ENCODE results near the gene VPS26C. TPM values are rescaled to one million over a fixed set of nuclear protein-coding genes. Genes with fewer than 3 reads are reported as not detected.

The VPS26C gene
- total and polyA plus RNA-seq, 2 of the 13 experiments (the other 11 are each of a cell fraction or from before 2014, with no cell fraction given): 30.3 to 39.7 TPM

GRCh38 chr21:37267269-37268185 is at the start of gene VPS26C (continued):
- TF ChIP-seq ZNF883 (CRISPR knock-in tag; IDR thresholded peaks at IDR 0.05; ENCODE audit: not compliant biosample characterization) (peak; percentile 62), TMF1 (CRISPR knock-in tag; IDR thresholded peaks at IDR 0.05; ENCODE audit: low read depth) (no peak), ZNF333 (CRISPR knock-in tag; IDR thresholded peaks at IDR 0.05; ENCODE audit: borderline replicate concordance) (no peak; the same call in 1 of the 2 replicates), MBD4 (IDR thresholded peaks at IDR 0.05; ENCODE audit: borderline replicate concordance, low read length) (no peak), ZSCAN5A (CRISPR knock-in tag; IDR thresholded peaks at IDR 0.05; ENCODE audit: borderline replicate concordance) (no peak; the same call in 1 of the 2 replicates), GPN1 (CRISPR knock-in tag; IDR thresholded peaks at IDR 0.05; ENCODE audit: borderline replicate concordance) (no peak), NRL (CRISPR knock-in tag; IDR thresholded peaks at IDR 0.05; ENCODE audit: borderline replicate concordance) (peak; percentile 86), ZNF503 (CRISPR knock-in tag; IDR thresholded peaks at IDR 0.05) (no peak), ZNF784 (CRISPR knock-in tag; IDR thresholded peaks at IDR 0.05; ENCODE audit: borderline replicate concordance) (peak; percentile 12; the same call in 1 of the 2 replicates), ZNF749 (CRISPR knock-in tag; IDR thresholded peaks at IDR 0.05; ENCODE audit: borderline replicate concordance) (peak; percentile 75; the same call in 1 of the 2 replicates), KAT7 (CRISPR knock-in tag; IDR thresholded peaks at IDR 0.05; ENCODE audit: borderline replicate concordance) (peak; percentile 39; the same call in 1 of the 2 replicates), MLX (CRISPR knock-in tag; IDR thresholded peaks at IDR 0.05) (peak; percentile 72), TEAD3 (CRISPR knock-in tag; optimal IDR thresholded peaks at IDR 0.05; ENCODE audit: borderline replicate concordance) (peak; percentile 51), FOXA1 (IDR thresholded peaks at IDR 0.05) (no peak), FOXA1 (CRISPR knock-in tag; IDR thresholded peaks at IDR 0.05) (peak; percentile 12; the same call in 1 of the 2 replicates), AKNA (CRISPR knock-in tag; IDR thresholded peaks at IDR 0.05; ENCODE audit: borderline replicate concordance) (no peak), ZNF510 (CRISPR knock-in tag; IDR thresholded peaks at IDR 0.05; ENCODE audit: low read depth) (0 out of 2 replicates have a peak, but pooled peaks have one; percentile 64)

All from HepG2 (cell line).